Esophagus (tissue), 2 donors: ENCODE data around the gene ARVCF. TPM values are rescaled to one million over a fixed set of nuclear protein-coding genes. Genes with fewer than 3 reads are reported as not detected.
A peak's percentile ranks its signal among the peaks of the same experiment; 100 is the strongest.
"Not testable (repeated sequence)": the region's sequence is repeated elsewhere in the genome, so short reads cannot be mapped to it uniquely, and the experiment has no call there.

Source experiments
- H3K27ac ChIP-seq, 2 donors: one replicate each; pipeline ENCODE4 v1.5.1; 2013; ENCODE audit warnings: low read depth in 2 of 2, mild to moderate bottlenecking in 2 of 2, inconsistent platforms in 1 of 2, low read length in 1 of 2, moderate library complexity in 1 of 2
- H3K27me3 ChIP-seq, 2 donors: one replicate each; pipeline ENCODE4 v1.6.1; 2013; ENCODE audit warnings: low read length in 2 of 2, control low read depth in 1 of 2, mild to moderate bottlenecking in 1 of 2; ENCODE audit not compliant: insufficient read depth in 2 of 2, control insufficient read depth in 1 of 2
- H3K36me3 ChIP-seq, 2 donors: one replicate each; pipeline ENCODE4 v1.6.1; 2013; ENCODE audit warnings: low read length in 1 of 2; ENCODE audit not compliant: control insufficient read depth in 2 of 2, insufficient read depth in 2 of 2
- H3K4me1 ChIP-seq, 2 donors: one replicate each; pipeline ENCODE4 v1.6.1; 2013; ENCODE audit warnings: low read length in 1 of 2; ENCODE audit not compliant: control insufficient read depth in 2 of 2, insufficient read depth in 2 of 2
- H3K4me3 ChIP-seq, 2 donors: one replicate each; pipeline ENCODE4 v1.5.1; 2013; ENCODE audit warnings: low read length in 2 of 2, mild to moderate bottlenecking in 2 of 2, low read depth in 1 of 2, moderate library complexity in 1 of 2
- H3K9me3 ChIP-seq, 2 donors: one replicate each; pipeline ENCODE4 v1.6.1; 2013; ENCODE audit warnings: mild to moderate bottlenecking in 2 of 2, low read depth in 1 of 2, low read length in 1 of 2, moderate library complexity in 1 of 2; ENCODE audit not compliant: control insufficient read depth in 2 of 2, insufficient read depth in 1 of 2
- WGBS, 2 donors: extraction: QIAGEN DNeasy Blood & Tissue Kit; methylation state at CpG; one replicate each; pipeline ENCODE4 v1.1.7; 2013; 5-methylcytosine and 5-hydroxymethylcytosine counted together
- polyA plus RNA-seq, 2 donors: library from polyadenylated mRNA; stranded (reverse); fragments of 200-250 nt; gene quantifications; one replicate each; pipeline ENCODE4 v1.2.3, GENCODE V29; 2013
- donor health status: healthy with polysubstance abuse.
- donor health status: Bipolar disorder and iron deficiency.

ARVCF gene
- polyA plus RNA-seq, 2 donors: 3.4 to 5.5 TPM

GRCh38 chr22:19941365-19942082, 75.1 kb downstream of the ARVCF start, which contains the start of the genes COMT and TXNRD2:
Gene COMT (plus strand): TSS chr22:19941772. CDS start chr22:19962527, 20,755 bp downstream.
Gene TXNRD2 (minus strand): TSS chr22:19941818. CDS start chr22:19941803, 15 bp downstream.
- 0 to 1% methylated on average over 54 to 63 of the region's 63 CpGs for WGBS, 2 donors
- peak within 1 kb of the TSS; percentile 90 to 94 for H3K27ac ChIP-seq
- H3K27me3 ChIP-seq: no peaks in the 10 kb centered on the region
- H3K4me3 ChIP-seq: peak within 1 kb of the TSS; percentile 79 to 90
- H3K36me3 ChIP-seq: no peaks in the 10 kb centered on the region
- H3K9me3 ChIP-seq: no peaks in the 10 kb centered on the region
- peaks cover 0 to 17% of the 10 kb centered on the region in 2 donors for H3K4me1 ChIP-seq

GRCh38 chr22:19940536-19941364, 75.9 kb downstream of the ARVCF start:
- Histone ChIP-seq H3K4me3 (peak overlapping the region; percentile 79 to 90), H3K27ac (peak overlapping the region; percentile 90 to 94), H3K9me3 (peaks cover 0 to 4% of the 10 kb centered on the region in 2 donors), H3K36me3 (no peaks in the 10 kb centered on the region), H3K4me1 (peaks cover 0 to 17% of the 10 kb centered on the region in 2 donors), H3K27me3 (no peaks in the 10 kb centered on the region)
- 72 to 76% methylated on average over 21 of the region's 21 CpGs for WGBS, 2 donors

- H3K4me3 ChIP-seq: no peak overlapping the region
- H3K9me3 ChIP-seq: peaks cover 0 to 5% of the 10 kb centered on the region in 2 donors
- H3K27me3 ChIP-seq: no peaks in the 10 kb centered on the region
- peaks cover 0 to 13% of the 10 kb centered on the region in 2 donors for H3K4me1 ChIP-seq
- H3K27ac ChIP-seq: no peak overlapping the region
- H3K36me3 ChIP-seq: no peaks in the 10 kb centered on the region
- WGBS, 2 donors: 83 to 85% methylated on average over 16 of the region's 16 CpGs
These were observed 78.8 kb downstream of the ARVCF start for GRCh38 chr22:19937616-19938473.

GRCh38 chr22:19936513-19936912, 80.1 kb downstream of the ARVCF start:
- Histone ChIP-seq H3K36me3 (no peaks in the 10 kb centered on the region), H3K9me3 (peaks cover 0 to 5% of the 10 kb centered on the region in 2 donors), H3K27ac (no peak overlapping the region), H3K4me1 (peaks cover 0 to 7% of the 10 kb centered on the region in 2 donors), H3K4me3 (no peak overlapping the region), H3K27me3 (no peaks in the 10 kb centered on the region)
- 95 to 98% methylated on average over 7 of the region's 7 CpGs for WGBS, 2 donors

- not testable (repeated sequence) for H3K36me3 ChIP-seq, H3K4me1 ChIP-seq, H3K9me3 ChIP-seq, H3K27me3 ChIP-seq, H3K27ac ChIP-seq, H3K4me3 ChIP-seq
- 90 to 91% methylated on average over 11 of the region's 11 CpGs for WGBS, 2 donors
These were observed 81.4 kb downstream of the ARVCF start for GRCh38 chr22:19935123-19935718.

- Histone ChIP-seq H3K9me3 (peaks cover 0 to 5% of the 10 kb centered on the region in 2 donors), H3K27ac (no peak overlapping the region), H3K4me1 (peaks cover 0 to 2% of the 10 kb centered on the region in 2 donors), H3K27me3 (no peaks in the 10 kb centered on the region), H3K36me3 (peaks cover 0 to 3% of the 10 kb centered on the region in 2 donors), H3K4me3 (no peak overlapping the region)
- WGBS, 2 donors: 87% methylated on average over 9 of the region's 9 CpGs
These were observed 83.0 kb downstream of the ARVCF start for GRCh38 chr22:19933341-19934241.

- 74 to 78% methylated on average over 12 of the region's 12 CpGs for WGBS, 2 donors
- Histone ChIP-seq H3K4me1 (peaks cover 0 to 2% of the 10 kb centered on the region in 2 donors), H3K9me3 (peaks cover 0 to 5% of the 10 kb centered on the region in 2 donors), H3K36me3 (peaks cover 0 to 3% of the 10 kb centered on the region in 2 donors), H3K27ac (no peak overlapping the region), H3K4me3 (no peak overlapping the region), H3K27me3 (no peaks in the 10 kb centered on the region)
These were observed 84.0 kb downstream of the ARVCF start for GRCh38 chr22:19932367-19933206.

GRCh38 chr22:19931514-19931913, 85.1 kb downstream of the ARVCF start:
- 96 to 97% methylated on average over 8 of the region's 8 CpGs for whole genome bisulfite sequencing, 2 donors

More at GRCh38 chr22:19931514-19931913, 85.1 kb downstream of the ARVCF start:
- peaks cover 0 to 5% of the 10 kb centered on the region in 2 donors for H3K9me3 ChIP-seq
- no peak overlapping the region for H3K27ac ChIP-seq
- no peaks in the 10 kb centered on the region for H3K27me3 ChIP-seq
- no peak overlapping the region for H3K4me3 ChIP-seq
- H3K4me1 ChIP-seq: peaks cover 0 to 2% of the 10 kb centered on the region in 2 donors
- H3K36me3 ChIP-seq: peaks cover 0 to 3% of the 10 kb centered on the region in 2 donors
